ENCODE data around the gene SHANK2.

The SHANK2 gene

DNA sequence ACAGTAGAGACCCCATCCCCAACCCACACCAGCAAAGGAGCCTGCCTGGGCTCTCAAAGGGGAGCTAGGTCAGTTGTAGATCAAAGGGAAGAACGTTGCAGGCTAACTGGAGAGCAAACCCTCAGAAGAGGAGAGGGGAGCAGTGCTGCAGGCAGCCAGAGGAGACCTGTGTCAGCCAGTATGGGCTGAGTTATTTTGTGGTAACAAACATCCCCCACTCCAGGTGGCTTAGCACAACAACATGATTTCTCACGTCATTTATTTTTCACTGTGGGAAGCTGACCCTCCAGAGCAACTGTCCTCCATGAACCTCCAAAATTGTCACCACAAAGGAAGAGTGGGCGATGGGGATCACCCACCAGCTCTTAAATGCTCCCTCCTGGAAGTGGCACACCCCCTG lies 19.8 kb upstream of the SHANK2 start:
- TF ChIP-seq RAD21 (IDR thresholded peaks at IDR 0.05; ENCODE audit: low read depth) (no peak), EGR1 (IDR thresholded peaks at IDR 0.05) (no peak), CEBPB (IDR thresholded peaks at IDR 0.05) (no peak), YY1 (IDR thresholded peaks at IDR 0.05; ENCODE audit: low read depth) (no peak), FOXM1 (IDR thresholded peaks at IDR 0.05; ENCODE audit: borderline replicate concordance, low read depth) (no peak), TCF12 (IDR thresholded peaks at IDR 0.05; ENCODE audit: low read depth) (no peak), EP300 (IDR thresholded peaks at IDR 0.05; ENCODE audit: borderline replicate concordance) (no peak), TAF1 (IDR thresholded peaks at IDR 0.05; ENCODE audit: low read depth) (no peak)
- TF ChIP-seq, protein P1, sequence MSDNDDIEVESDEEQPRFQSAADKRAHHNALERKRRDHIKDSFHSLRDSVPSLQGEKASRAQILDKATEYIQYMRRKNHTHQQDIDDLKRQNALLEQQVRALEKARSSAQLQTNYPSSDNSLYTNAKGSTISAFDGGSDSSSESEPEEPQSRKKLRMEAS (IDR thresholded peaks at IDR 0.05) = no peak
- TF ChIP-seq, protein P2, sequence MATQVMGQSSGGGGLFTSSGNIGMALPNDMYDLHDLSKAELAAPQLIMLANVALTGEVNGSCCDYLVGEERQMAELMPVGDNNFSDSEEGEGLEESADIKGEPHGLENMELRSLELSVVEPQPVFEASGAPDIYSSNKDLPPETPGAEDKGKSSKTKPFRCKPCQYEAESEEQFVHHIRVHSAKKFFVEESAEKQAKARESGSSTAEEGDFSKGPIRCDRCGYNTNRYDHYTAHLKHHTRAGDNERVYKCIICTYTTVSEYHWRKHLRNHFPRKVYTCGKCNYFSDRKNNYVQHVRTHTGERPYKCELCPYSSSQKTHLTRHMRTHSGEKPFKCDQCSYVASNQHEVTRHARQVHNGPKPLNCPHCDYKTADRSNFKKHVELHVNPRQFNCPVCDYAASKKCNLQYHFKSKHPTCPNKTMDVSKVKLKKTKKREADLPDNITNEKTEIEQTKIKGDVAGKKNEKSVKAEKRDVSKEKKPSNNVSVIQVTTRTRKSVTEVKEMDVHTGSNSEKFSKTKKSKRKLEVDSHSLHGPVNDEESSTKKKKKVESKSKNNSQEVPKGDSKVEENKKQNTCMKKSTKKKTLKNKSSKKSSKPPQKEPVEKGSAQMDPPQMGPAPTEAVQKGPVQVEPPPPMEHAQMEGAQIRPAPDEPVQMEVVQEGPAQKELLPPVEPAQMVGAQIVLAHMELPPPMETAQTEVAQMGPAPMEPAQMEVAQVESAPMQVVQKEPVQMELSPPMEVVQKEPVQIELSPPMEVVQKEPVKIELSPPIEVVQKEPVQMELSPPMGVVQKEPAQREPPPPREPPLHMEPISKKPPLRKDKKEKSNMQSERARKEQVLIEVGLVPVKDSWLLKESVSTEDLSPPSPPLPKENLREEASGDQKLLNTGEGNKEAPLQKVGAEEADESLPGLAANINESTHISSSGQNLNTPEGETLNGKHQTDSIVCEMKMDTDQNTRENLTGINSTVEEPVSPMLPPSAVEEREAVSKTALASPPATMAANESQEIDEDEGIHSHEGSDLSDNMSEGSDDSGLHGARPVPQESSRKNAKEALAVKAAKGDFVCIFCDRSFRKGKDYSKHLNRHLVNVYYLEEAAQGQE (IDR thresholded peaks at IDR 0.05; ENCODE audit: low read depth) = no peak
- TF ChIP-seq, protein P3, sequence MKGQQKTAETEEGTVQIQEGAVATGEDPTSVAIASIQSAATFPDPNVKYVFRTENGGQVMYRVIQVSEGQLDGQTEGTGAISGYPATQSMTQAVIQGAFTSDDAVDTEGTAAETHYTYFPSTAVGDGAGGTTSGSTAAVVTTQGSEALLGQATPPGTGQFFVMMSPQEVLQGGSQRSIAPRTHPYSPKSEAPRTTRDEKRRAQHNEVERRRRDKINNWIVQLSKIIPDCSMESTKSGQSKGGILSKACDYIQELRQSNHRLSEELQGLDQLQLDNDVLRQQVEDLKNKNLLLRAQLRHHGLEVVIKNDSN (IDR thresholded peaks at IDR 0.05) = no peak

DNA sequence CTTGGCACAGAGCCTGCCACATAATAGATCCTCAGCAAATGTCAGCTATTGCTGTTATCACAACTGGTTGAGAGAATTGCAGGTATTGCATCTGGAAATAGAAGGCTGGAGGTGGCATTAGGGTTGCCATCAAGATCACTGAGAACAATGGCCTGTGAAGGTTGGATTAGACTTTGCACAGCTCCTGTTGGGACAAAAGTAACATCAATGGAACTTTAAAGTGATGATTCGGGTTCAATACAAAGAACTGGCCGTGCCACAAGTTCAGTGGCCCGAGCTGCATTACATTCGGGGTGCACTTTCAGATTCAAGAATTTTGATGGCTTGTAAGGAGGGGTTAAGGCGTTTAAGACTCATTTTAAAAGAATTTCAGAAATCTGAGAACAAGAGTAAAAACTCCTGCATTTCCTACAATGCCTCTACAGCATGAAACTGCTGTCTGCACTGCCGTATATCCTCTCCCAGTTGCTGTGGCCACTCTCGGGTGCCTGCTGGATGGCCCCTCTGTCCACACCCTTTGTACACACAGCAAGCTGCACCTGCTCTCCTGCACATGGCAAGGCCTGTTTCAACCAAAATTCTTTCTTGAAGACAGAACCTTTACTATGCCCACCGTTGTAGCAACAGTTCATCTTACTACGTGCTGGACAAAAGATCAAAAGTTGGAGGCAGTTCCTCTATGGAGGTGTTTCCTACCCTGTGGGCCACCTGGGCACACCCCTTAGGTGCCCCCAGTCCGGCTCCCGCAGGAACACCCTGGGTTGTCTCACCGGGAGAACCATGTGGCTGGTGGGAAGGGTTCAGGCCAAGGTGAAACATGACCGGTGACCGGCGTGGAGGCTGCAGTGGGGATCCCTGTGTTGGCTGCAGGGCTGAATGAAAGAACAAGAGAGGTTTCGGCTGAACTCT lies 17.5 kb upstream of the SHANK2 start:
- TF ChIP-seq NFIC (IDR thresholded peaks at IDR 0.05) = no peak
- TF ChIP-seq, protein P2 (IDR thresholded peaks at IDR 0.05; ENCODE audit: low read depth) = no peak
- no peak for TF ChIP-seq RAD21 (IDR thresholded peaks at IDR 0.05; ENCODE audit: low read depth)
- TF ChIP-seq, protein P1 (IDR thresholded peaks at IDR 0.05) = no peak
- no peak for TF ChIP-seq YY1 (IDR thresholded peaks at IDR 0.05; ENCODE audit: low read depth)
- no peak for TF ChIP-seq TCF12 (IDR thresholded peaks at IDR 0.05; ENCODE audit: low read depth)
- no peak for TF ChIP-seq CREB1 (IDR thresholded peaks at IDR 0.05; ENCODE audit: low read depth)
- TF ChIP-seq, protein P3 (IDR thresholded peaks at IDR 0.05) = no peak
- no peak for TF ChIP-seq TAF1 (IDR thresholded peaks at IDR 0.05; ENCODE audit: low read depth)
- no peak for TF ChIP-seq EP300 (IDR thresholded peaks at IDR 0.05; ENCODE audit: borderline replicate concordance)
- TF ChIP-seq TEAD4 (IDR thresholded peaks at IDR 0.05) = no peak
- TF ChIP-seq EGR1 (IDR thresholded peaks at IDR 0.05) = no peak

DNA sequence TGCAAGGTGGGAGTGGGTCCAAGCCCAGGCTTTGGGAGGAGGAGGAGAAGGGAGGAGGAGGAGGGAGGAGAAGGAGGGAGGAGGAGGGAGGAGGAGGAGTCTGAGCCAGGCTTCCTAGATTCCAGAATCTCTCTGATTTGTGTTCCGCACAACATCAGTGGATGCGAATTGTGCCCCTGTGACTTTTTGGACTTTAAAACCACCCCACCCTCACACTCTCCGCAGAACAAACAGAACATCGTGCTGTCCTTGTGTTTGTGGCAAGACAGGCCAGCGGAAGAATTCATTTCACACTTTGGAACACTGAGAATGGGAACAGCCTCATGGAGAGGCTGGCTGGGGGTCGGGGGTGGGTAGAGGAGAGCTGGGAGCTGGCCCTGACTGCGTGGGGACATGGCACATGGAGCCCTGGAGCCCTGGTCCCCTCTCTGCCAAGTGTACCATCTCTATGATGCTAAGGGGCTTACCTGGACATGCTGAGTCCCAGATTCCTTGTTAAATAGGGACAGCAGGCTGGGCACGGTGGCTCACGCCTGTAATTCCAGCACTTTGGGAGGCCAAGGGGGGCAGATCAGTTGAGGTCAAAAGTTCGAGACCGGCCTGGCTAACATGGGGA lies 16.4 kb upstream of the SHANK2 start:
- TF ChIP-seq, protein P2 (IDR thresholded peaks at IDR 0.05; ENCODE audit: low read depth) = no peak
- TF ChIP-seq CREB1 (IDR thresholded peaks at IDR 0.05; ENCODE audit: low read depth) (no peak), CEBPB (IDR thresholded peaks at IDR 0.05) (no peak), TEAD4 (IDR thresholded peaks at IDR 0.05) (no peak), YY1 (IDR thresholded peaks at IDR 0.05; ENCODE audit: low read depth) (no peak), TAF1 (IDR thresholded peaks at IDR 0.05; ENCODE audit: low read depth) (no peak), NFIC (IDR thresholded peaks at IDR 0.05) (no peak), ZBTB7A (IDR thresholded peaks at IDR 0.05; ENCODE audit: low read depth) (no peak), EGR1 (IDR thresholded peaks at IDR 0.05) (no peak), TCF12 (IDR thresholded peaks at IDR 0.05; ENCODE audit: low read depth) (no peak), EP300 (IDR thresholded peaks at IDR 0.05; ENCODE audit: borderline replicate concordance) (no peak)
- TF ChIP-seq, protein P3 (IDR thresholded peaks at IDR 0.05) = no peak
- TF ChIP-seq, protein P1 (IDR thresholded peaks at IDR 0.05) = no peak
